ENCODE data around the gene EMC10. TPM values are rescaled to one million over a fixed set of nuclear protein-coding genes. Genes with fewer than 3 reads are reported as not detected.

Gene EMC10
- total RNA-seq, 1 donor from 2014 or later = 137 TPM

DNA sequence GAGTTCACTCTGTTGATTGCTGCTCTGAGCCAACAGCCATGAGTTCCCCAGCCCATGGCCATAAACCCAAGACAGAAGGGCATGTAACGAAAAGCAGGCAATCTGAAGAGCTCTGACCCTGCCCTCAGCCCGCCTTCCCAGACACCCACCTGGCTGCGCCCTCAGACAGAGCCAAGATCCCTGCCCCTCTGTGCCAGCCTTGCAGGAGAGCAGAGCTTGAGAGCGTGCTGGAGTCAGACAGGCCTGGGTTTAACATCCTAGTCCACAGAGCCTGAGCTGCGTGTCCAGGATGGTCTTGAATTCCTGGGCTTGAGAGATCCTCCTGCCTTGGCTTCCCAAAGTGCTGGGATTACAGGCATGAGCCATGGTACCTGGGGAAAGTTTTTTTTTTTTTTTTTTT is 19.0 kb upstream of the EMC10 start:
- Mint-ChIP-seq H3K27ac (no peak overlapping the region), H3K4me3 (no peak overlapping the region), H3K27me3 (peaks cover 7% of the 10 kb centered on the region), H3K9me3 (no peaks in the 10 kb centered on the region), H3K4me1 (ENCODE audit: unreplicated experiment) (peaks cover 5% of the 10 kb centered on the region), H3K36me3 (no peaks in the 10 kb centered on the region)
- TF ChIP-seq, protein P1, sequence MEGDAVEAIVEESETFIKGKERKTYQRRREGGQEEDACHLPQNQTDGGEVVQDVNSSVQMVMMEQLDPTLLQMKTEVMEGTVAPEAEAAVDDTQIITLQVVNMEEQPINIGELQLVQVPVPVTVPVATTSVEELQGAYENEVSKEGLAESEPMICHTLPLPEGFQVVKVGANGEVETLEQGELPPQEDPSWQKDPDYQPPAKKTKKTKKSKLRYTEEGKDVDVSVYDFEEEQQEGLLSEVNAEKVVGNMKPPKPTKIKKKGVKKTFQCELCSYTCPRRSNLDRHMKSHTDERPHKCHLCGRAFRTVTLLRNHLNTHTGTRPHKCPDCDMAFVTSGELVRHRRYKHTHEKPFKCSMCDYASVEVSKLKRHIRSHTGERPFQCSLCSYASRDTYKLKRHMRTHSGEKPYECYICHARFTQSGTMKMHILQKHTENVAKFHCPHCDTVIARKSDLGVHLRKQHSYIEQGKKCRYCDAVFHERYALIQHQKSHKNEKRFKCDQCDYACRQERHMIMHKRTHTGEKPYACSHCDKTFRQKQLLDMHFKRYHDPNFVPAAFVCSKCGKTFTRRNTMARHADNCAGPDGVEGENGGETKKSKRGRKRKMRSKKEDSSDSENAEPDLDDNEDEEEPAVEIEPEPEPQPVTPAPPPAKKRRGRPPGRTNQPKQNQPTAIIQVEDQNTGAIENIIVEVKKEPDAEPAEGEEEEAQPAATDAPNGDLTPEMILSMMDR (conservative IDR thresholded peaks at IDR 0.05) = no peak
- DNase-seq (ENCODE audit: extremely low spot score, unreplicated experiment) = no peak

DNA sequence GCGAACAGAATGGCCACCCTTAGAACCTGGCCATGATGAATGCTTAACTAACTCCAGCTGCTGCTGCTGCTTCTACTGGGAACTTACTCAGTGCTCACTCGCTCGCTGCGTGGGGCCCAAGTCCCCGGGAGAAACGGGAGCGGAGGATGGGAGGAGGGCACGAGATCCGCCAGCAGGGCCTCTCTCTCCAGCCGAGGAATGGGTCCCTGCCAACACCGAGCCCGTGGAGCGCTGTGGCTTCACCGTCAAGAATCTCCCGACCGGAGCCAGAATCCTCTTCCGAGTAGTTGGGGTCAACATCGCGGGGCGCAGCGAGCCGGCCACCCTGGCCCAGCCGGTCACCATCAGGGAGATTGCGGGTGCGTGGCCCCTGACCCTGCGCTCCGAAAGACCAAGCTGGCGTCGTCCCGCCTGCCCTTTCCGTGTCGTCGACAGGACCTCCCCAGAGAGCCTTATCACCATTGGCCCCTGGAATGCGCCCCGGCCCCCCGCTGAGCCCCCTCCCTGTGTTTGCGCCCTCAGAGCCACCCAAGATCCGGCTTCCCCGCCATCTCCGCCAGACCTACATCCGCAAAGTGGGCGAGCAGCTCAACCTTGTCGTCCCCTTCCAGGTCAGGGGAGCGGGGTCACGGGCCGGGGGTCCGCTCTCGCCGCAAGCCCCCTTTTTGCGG is 17.8 kb upstream of the EMC10 start:
- TF ChIP-seq, protein P1 (conservative IDR thresholded peaks at IDR 0.05) = no peak

DNA sequence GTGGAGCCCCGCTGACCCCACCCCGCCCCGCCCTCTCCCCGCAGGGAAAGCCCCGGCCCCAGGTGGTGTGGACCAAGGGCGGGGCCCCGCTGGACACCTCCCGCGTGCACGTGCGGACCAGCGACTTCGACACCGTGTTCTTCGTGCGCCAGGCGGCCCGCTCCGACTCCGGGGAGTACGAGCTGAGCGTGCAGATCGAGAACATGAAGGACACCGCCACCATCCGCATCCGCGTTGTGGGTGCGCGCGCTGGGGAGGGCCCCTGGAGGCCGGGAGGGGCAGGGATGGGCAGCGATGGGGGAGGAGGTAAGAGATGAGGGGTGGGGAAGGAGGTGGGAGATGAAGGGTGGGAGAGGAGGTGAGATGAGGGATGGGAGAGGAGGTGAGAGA is 17.2 kb upstream of the EMC10 start:
- Mint-ChIP-seq H3K4me3 (no peak overlapping the region), H3K9me3 (no peaks in the 10 kb centered on the region), H3K27me3 (peaks cover 4% of the 10 kb centered on the region), H3K36me3 (no peaks in the 10 kb centered on the region), H3K27ac (no peak overlapping the region), H3K4me1 (ENCODE audit: unreplicated experiment) (peaks cover 5% of the 10 kb centered on the region)
- DNase-seq (ENCODE audit: extremely low spot score, unreplicated experiment) = no peak
- TF ChIP-seq, protein P1 (conservative IDR thresholded peaks at IDR 0.05) = no peak

More for the DNA sequence above, 17.8 kb upstream of the EMC10 start:
- no peak overlapping the region for H3K27ac Mint-ChIP-seq
- DNase-seq (ENCODE audit: extremely low spot score, unreplicated experiment) = no peak
- peaks cover 4% of the 10 kb centered on the region for H3K27me3 Mint-ChIP-seq
- no peaks in the 10 kb centered on the region for H3K9me3 Mint-ChIP-seq
- no peaks in the 10 kb centered on the region for H3K36me3 Mint-ChIP-seq
- H3K4me1 Mint-ChIP-seq (ENCODE audit: unreplicated experiment) = peaks cover 5% of the 10 kb centered on the region
- no peak overlapping the region for H3K4me3 Mint-ChIP-seq

DNA sequence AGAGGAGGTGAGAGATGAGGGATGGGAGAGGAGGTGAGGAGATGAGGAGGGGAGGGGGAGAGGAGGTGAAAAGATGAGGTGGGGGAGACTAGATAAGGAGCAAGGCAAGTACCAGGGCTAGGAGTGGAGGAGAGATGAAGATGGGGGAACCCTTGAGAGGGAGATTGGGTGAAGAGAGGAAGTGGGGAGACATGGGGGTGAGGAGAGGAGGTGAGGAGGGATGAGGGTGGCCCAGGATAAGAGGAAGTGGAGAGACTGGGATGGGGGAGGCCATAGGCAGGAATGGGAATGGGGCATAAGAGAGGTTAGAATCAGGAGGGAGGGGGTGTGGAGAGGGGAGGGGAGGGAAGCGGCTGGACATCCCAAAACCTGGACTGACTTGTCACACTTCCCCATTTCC is 16.7 kb upstream of the EMC10 start:
- no peak for DNase-seq (ENCODE audit: extremely low spot score, unreplicated experiment)
- H3K9me3 Mint-ChIP-seq = no peaks in the 10 kb centered on the region
- no peak overlapping the region for H3K27ac Mint-ChIP-seq
- H3K4me1 Mint-ChIP-seq (ENCODE audit: unreplicated experiment) = peaks cover 5% of the 10 kb centered on the region
- H3K27me3 Mint-ChIP-seq = peaks cover 4% of the 10 kb centered on the region
- H3K4me3 Mint-ChIP-seq = no peak overlapping the region
- no peaks in the 10 kb centered on the region for H3K36me3 Mint-ChIP-seq
- TF ChIP-seq, protein P1 (conservative IDR thresholded peaks at IDR 0.05) = no peak

GRCh38 chr19:50460161-50460765 is 16.0 kb upstream of the EMC10 start:
- Mint-ChIP-seq H3K9me3 (no peaks in the 10 kb centered on the region), H3K4me3 (no peak overlapping the region), H3K36me3 (no peaks in the 10 kb centered on the region), H3K4me1 (ENCODE audit: unreplicated experiment) (peaks cover 5% of the 10 kb centered on the region), H3K27ac (no peak overlapping the region), H3K27me3 (peaks cover 4% of the 10 kb centered on the region)
- TF ChIP-seq, protein P1 (conservative IDR thresholded peaks at IDR 0.05) = no peak
- DNase-seq (ENCODE audit: extremely low spot score, unreplicated experiment) = no peak

Measured in type B pancreatic cell (in vitro differentiated cells).